ENCODE results near the gene POC1A.

The POC1A gene

DNA sequence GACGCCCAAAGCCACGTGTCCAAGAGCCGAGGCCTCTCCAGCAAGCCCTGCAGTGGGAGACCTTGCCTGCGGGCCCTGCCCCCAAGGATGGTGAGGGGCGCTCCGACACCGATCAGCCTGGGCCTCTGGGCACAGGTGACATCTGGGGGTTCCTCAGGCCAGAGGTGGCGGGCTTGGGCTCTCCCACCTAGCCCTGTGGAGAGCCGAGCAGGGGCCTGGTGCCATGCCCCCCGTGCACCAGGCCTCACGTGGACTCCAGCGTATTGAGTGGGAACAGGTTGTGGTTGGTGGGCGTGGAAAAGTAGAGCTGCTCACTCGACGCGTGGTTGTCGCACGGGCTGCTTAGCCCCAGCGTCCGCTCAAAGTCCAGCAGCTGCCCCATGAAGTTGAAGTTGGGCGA is 103.7 kb downstream of the POC1A start:
- DNase-seq: no peak
- no peaks in the 10 kb centered on the region for H3K9me3 ChIP-seq (ENCODE audit: severe bottlenecking)
- H3K36me3 ChIP-seq: peaks cover 64% of the 10 kb centered on the region
- no peaks in the 10 kb centered on the region for H3K27me3 ChIP-seq (ENCODE audit: insufficient read depth, low read depth, severe bottlenecking)
- no peak overlapping the region for H3K4me3 ChIP-seq (ENCODE audit: low read depth, low read length)
- TF ChIP-seq, protein P1, sequence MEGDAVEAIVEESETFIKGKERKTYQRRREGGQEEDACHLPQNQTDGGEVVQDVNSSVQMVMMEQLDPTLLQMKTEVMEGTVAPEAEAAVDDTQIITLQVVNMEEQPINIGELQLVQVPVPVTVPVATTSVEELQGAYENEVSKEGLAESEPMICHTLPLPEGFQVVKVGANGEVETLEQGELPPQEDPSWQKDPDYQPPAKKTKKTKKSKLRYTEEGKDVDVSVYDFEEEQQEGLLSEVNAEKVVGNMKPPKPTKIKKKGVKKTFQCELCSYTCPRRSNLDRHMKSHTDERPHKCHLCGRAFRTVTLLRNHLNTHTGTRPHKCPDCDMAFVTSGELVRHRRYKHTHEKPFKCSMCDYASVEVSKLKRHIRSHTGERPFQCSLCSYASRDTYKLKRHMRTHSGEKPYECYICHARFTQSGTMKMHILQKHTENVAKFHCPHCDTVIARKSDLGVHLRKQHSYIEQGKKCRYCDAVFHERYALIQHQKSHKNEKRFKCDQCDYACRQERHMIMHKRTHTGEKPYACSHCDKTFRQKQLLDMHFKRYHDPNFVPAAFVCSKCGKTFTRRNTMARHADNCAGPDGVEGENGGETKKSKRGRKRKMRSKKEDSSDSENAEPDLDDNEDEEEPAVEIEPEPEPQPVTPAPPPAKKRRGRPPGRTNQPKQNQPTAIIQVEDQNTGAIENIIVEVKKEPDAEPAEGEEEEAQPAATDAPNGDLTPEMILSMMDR (IDR thresholded peaks at IDR 0.05; ENCODE audit: low read depth, low read length): no peak
- H3K27ac ChIP-seq: no peak overlapping the region

DNA sequence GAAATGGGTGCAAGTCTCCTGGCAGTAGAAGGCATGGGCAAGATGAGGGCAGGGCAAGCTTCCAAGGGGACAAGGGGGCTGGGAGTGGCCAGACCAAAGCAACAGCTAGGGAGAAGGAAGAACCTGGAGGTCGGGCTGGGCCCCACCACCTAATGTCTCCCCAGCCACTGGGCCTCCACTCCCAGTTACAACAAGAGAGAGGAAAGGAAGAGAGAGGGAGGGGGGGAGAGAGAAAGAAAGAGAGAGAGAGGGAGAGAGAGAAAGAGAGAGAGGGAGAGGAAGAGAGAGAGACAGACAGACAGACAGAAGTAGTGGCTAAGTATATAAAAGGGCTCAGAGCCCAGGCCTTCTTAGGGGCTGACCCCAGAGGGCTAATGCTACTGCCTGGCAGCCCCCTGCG is 104.7 kb downstream of the POC1A start:
- Histone ChIP-seq H3K4me3 (ENCODE audit: low read depth, low read length) (no peak overlapping the region), H3K9me3 (ENCODE audit: severe bottlenecking) (no peaks in the 10 kb centered on the region), H3K27ac (peak overlapping the region; percentile 45), H3K36me3 (peaks cover 63% of the 10 kb centered on the region), H3K27me3 (ENCODE audit: insufficient read depth, low read depth, severe bottlenecking) (no peaks in the 10 kb centered on the region)
- TF ChIP-seq, protein P1 (IDR thresholded peaks at IDR 0.05; ENCODE audit: low read depth, low read length): no peak
- DNase-seq: no peak

DNA sequence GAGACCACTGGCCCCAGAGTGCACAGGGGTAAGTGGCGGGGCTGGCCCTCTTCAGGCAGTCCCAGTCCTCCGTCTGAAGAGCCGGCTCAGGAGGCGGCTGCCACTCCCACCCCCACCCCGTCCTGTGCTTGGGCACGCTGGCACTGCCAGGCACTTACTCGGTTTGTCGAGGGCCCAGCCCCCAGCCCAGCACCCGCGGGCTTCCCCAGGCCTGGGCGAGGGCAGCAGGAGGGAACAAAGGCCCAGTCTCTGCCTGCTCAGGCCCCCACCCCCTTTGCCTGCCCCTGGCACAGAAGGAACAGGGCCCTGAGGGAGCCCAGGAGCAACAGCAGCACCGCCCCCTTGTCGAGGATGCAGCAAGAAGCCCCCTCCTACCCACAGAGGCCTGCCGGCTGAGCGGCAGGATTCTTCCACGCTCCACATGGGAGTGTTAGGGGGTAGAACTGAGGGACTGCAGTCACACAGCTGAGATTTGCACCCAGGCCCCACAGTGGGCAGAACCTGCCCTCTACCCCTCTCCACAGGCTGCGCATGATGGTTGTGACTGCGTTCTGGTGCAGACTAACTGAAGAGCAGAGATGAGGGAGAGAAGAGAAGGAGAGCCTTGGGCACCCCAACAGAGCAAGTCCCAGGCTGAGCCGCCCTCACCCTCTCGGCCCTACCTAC is 106.8 kb downstream of the POC1A start:
- H3K27ac ChIP-seq: peak overlapping the region; percentile 85
- no peaks in the 10 kb centered on the region for H3K27me3 ChIP-seq (ENCODE audit: insufficient read depth, low read depth, severe bottlenecking)
- H3K4me3 ChIP-seq (ENCODE audit: low read depth, low read length): no peak overlapping the region
- TF ChIP-seq, protein P1 (IDR thresholded peaks at IDR 0.05; ENCODE audit: low read depth, low read length): no peak
- DNase-seq: no peak
- no peaks in the 10 kb centered on the region for H3K9me3 ChIP-seq (ENCODE audit: severe bottlenecking)
- peaks cover 42% of the 10 kb centered on the region for H3K36me3 ChIP-seq

DNA sequence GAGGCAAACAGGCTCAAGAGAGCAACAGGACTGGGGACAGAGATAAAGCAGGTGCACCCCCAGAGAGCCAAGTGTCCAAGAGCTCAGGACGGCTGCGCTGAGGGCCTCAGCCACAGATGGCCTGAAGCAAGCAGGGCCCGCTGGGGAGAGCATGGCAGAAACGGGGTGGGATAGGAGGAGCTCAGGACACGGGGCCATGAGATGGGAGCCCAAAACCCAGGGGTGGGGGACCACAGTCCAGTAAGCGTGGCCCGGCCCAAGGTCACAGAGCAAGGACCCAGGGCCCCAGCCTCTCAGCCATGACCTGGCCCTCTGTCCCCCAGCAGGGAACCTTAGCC is 107.4 kb downstream of the POC1A start:
- Histone ChIP-seq H3K27me3 (ENCODE audit: insufficient read depth, low read depth, severe bottlenecking) (no peaks in the 10 kb centered on the region), H3K36me3 (peaks cover 36% of the 10 kb centered on the region), H3K4me3 (ENCODE audit: low read depth, low read length) (no peak overlapping the region), H3K9me3 (ENCODE audit: severe bottlenecking) (no peaks in the 10 kb centered on the region), H3K27ac (peak overlapping the region; percentile 85)
- DNase-seq: no peak
- TF ChIP-seq, protein P1 (IDR thresholded peaks at IDR 0.05; ENCODE audit: low read depth, low read length): no peak

DNA sequence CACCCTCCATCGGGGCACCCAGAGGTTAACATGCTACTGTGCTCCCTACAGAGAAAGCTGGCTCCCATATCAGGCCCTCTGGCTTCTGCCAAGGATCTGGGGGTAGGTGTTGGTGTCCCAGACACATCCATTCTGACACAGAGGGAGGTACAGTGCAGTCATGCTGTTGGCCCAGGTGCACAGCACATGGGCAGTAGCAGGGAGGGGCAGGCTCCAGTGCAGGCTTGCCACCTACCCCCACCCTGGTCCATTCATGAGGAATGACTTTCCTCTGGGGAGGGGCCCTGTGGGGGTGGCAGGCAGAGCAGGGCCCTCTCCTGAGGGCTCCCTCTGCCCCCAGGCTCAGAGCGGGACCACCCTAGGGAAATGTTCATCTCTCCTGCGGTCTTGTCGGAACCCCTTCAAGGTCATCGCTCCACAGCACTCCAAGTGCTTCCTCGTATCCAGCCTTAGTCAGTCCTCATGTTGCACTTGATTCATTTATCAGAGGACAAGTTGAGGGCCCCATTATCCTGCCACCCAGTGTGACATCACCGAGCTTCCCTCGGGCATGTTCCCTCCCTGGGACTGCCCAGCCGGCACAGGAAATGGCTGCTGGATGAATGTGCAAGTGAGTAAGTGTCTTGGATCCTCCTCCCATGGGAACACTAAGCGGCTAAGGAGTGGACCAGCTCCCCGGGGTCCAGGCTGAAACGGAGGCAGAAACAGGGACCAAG is 107.9 kb downstream of the POC1A start:
- no peak for DNase-seq
- TF ChIP-seq, protein P1 (IDR thresholded peaks at IDR 0.05; ENCODE audit: low read depth, low read length): no peak
- H3K9me3 ChIP-seq (ENCODE audit: severe bottlenecking): no peaks in the 10 kb centered on the region
- H3K27me3 ChIP-seq (ENCODE audit: insufficient read depth, low read depth, severe bottlenecking): no peaks in the 10 kb centered on the region
- H3K4me3 ChIP-seq (ENCODE audit: low read depth, low read length): no peak overlapping the region
- peak overlapping the region; percentile 85 for H3K27ac ChIP-seq
- H3K36me3 ChIP-seq: peaks cover 31% of the 10 kb centered on the region

All from WERI-Rb-1 (cell line).